Endothelial cell (in vitro differentiated cells): ENCODE data around the gene HNRNPF. TPM values are rescaled to one million over a fixed set of nuclear protein-coding genes. Genes with fewer than 3 reads are reported as not detected.
A peak's percentile ranks its signal among the peaks of the same experiment; 100 is the strongest.

Experiments used
- DNase-seq: peaks from one replicate; pipeline ENCODE4 v3.0.0; 2021; ENCODE audit warnings: low spot score
- H3K27ac Mint-ChIP-seq: one replicate; pipeline ENCODE4 v1.8.0; 2021; ENCODE audit warnings: mixed read lengths, inconsistent platforms; ENCODE audit not compliant: unreplicated experiment
- H3K27me3 Mint-ChIP-seq: one replicate; pipeline ENCODE4 v1.8.0; 2021; ENCODE audit warnings: mild to moderate bottlenecking, moderate library complexity, mixed read lengths, inconsistent platforms; ENCODE audit not compliant: unreplicated experiment
- H3K36me3 Mint-ChIP-seq: one replicate; pipeline ENCODE4 v1.8.0; 2021; ENCODE audit warnings: mild to moderate bottlenecking, low read depth, mixed read lengths, inconsistent platforms; ENCODE audit not compliant: unreplicated experiment
- H3K4me1 Mint-ChIP-seq: one replicate; pipeline ENCODE4 v1.8.0; 2021; ENCODE audit warnings: mild to moderate bottlenecking, mixed read lengths, inconsistent platforms; ENCODE audit not compliant: unreplicated experiment
- H3K4me3 Mint-ChIP-seq: one replicate; pipeline ENCODE4 v1.8.0; 2021; ENCODE audit warnings: mild to moderate bottlenecking, mixed read lengths, inconsistent platforms; ENCODE audit not compliant: unreplicated experiment
- H3K9me3 Mint-ChIP-seq: one replicate; pipeline ENCODE4 v1.8.0; 2021; ENCODE audit warnings: mixed read lengths, inconsistent platforms; ENCODE audit not compliant: unreplicated experiment
- CTCF ChIP-seq: fragments of 200-600 bp; sonication (generic); IDR thresholded peaks from one replicate; pipeline ENCODE4 v1.5.0; 2021; ENCODE audit warnings: antibody characterized with exemption; ENCODE audit not compliant: unreplicated experiment
- total RNA-seq: library from RNA; stranded (reverse); fragmentation: NEBNext Ultra II Directional; extraction: Animal tissue kit (Norgen Biotek cat#: 25700); gene quantifications from one replicate; pipeline ENCODE4 v1.2.1, GENCODE V29; 2021; ENCODE audit not compliant: unreplicated experiment

HNRNPF gene
- total RNA-seq, 1 donor from 2014 or later, result 194 TPM

GRCh38 chr10:43342279-43343125 lies 66.5 kb downstream of the HNRNPF start:
- Mint-ChIP-seq H3K36me3 (no peaks in the 10 kb centered on the region), H3K9me3 (no peaks in the 10 kb centered on the region), H3K4me1 (peaks cover 13% of the 10 kb centered on the region), H3K27me3 (peaks cover 12% of the 10 kb centered on the region), H3K4me3 (no peak overlapping the region), H3K27ac (no peak overlapping the region)
- TF ChIP-seq CTCF, result no peak
- DNase-seq, result no peak

GRCh38 chr10:43341450-43341849 lies 67.5 kb downstream of the HNRNPF start:
- Mint-ChIP-seq H3K9me3 (no peaks in the 10 kb centered on the region), H3K36me3 (no peaks in the 10 kb centered on the region), H3K27ac (no peak overlapping the region), H3K27me3 (peaks cover 13% of the 10 kb centered on the region), H3K4me1 (peaks cover 16% of the 10 kb centered on the region), H3K4me3 (no peak overlapping the region)
- no peak for TF ChIP-seq CTCF
- DNase-seq, result no peak

GRCh38 chr10:43340619-43341018 lies 68.4 kb downstream of the HNRNPF start:
- Mint-ChIP-seq H3K9me3 (no peaks in the 10 kb centered on the region), H3K27me3 (peaks cover 13% of the 10 kb centered on the region), H3K36me3 (no peaks in the 10 kb centered on the region), H3K4me1 (peaks cover 16% of the 10 kb centered on the region), H3K4me3 (no peak overlapping the region), H3K27ac (no peak overlapping the region)
- no peak for DNase-seq
- no peak for TF ChIP-seq CTCF

GRCh38 chr10:43340101-43340500 lies 68.9 kb downstream of the HNRNPF start:
- no peak overlapping the region for H3K4me3 Mint-ChIP-seq
- H3K27ac Mint-ChIP-seq, result peak overlapping the region; percentile 5
- no peaks in the 10 kb centered on the region for H3K36me3 Mint-ChIP-seq
- peaks cover 13% of the 10 kb centered on the region for H3K27me3 Mint-ChIP-seq
- no peak for DNase-seq
- no peak for TF ChIP-seq CTCF
- no peaks in the 10 kb centered on the region for H3K9me3 Mint-ChIP-seq
- H3K4me1 Mint-ChIP-seq, result peaks cover 16% of the 10 kb centered on the region

- no peak for DNase-seq
- H3K4me1 Mint-ChIP-seq, result peaks cover 16% of the 10 kb centered on the region
- no peak for TF ChIP-seq CTCF
- H3K36me3 Mint-ChIP-seq, result no peaks in the 10 kb centered on the region
- H3K4me3 Mint-ChIP-seq, result peak overlapping the region; percentile 0
- H3K27ac Mint-ChIP-seq, result no peak overlapping the region
- peaks cover 12% of the 10 kb centered on the region for H3K27me3 Mint-ChIP-seq
- no peaks in the 10 kb centered on the region for H3K9me3 Mint-ChIP-seq
These were observed 69.8 kb downstream of the HNRNPF start for GRCh38 chr10:43339136-43339535.
